NCI-H345 treated with DMSO at 0.1 percent for 48 hours (cell line): ENCODE results near the gene HMGXB3.
"Not testable (repeated sequence)": the region's sequence is repeated elsewhere in the genome, so short reads cannot be mapped to it uniquely, and the experiment has no call there.

Experiments
- DNase-seq: peaks from one replicate; lab custom pipeline; 2025; ENCODE audit not compliant: unreplicated experiment; lab: John Stamatoyannopoulos, UW

The HMGXB3 gene

GRCh38 chr5:150081541-150082283 lies 81.2 kb downstream of the HMGXB3 start:
- DNase-seq = no peak

- no peak for DNase-seq
Observed at GRCh38 chr5:150082374-150082773, 81.8 kb downstream of the HMGXB3 start.

DNA sequence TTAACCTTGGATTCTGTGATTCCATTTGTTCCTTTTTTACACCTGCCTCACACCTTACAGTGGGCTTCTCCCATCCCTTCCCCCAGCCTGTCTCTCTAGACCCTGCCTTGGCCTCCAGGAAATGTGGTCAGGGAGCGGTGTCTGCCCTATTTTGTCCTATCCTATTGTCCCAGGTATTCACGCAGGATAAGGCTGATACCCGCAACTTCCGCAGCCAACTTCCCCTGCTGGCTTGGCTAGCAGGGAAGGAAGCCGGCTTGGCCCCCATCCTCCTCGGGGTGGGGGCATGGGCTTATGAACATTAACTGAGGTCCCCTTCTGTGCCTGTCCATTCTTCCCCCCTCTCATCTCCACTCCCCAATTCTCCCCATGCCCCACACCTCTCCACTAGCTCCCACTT lies 82.3 kb downstream of the HMGXB3 start:
- DNase-seq = no peak

DNA sequence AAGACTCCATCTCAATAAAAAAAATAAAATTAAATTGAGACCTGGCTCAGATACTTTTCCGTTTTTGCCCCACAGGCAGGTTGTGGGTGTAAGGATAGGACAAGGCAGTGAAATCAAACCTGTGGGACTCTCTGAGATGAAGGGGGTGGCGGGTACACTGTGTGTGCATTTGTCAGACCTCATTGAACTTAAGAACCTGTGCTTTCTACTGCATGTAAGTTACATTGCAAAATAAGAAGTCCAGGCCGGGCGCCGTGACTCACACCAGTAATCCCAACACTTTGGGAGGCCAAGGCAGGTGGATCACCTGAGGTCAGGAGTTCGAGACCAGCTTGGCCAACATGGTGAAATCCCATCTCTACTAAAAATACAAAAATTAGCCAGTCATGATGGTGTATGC lies 84.2 kb downstream of the HMGXB3 start:
- not testable (repeated sequence) for DNase-seq

GRCh38 chr5:150085191-150085912 lies 84.8 kb downstream of the HMGXB3 start:
- DNase-seq = no peak

GRCh38 chr5:150085950-150086715 lies 85.6 kb downstream of the HMGXB3 start, which contains the start of gene CSF1R:
Gene CSF1R (minus strand): TSS chr5:150086554. CDS start chr5:150086427, 127 bp downstream.
- no peak for DNase-seq

- DNase-seq = no peak
Observed at GRCh38 chr5:150092159-150092787, 91.7 kb downstream of the HMGXB3 start.

GRCh38 chr5:150097152-150097551 lies 96.6 kb downstream of the HMGXB3 start:
- DNase-seq = no peak

GRCh38 chr5:150101023-150101422 lies 100.5 kb downstream of the HMGXB3 start:
- no peak for DNase-seq
